HCT116 (cell line): ENCODE measurements around the gene DAAM1. TPM values are rescaled to one million over a fixed set of nuclear protein-coding genes. Genes with fewer than 3 reads are reported as not detected.

Source experiments
- ATAC-seq: fragments of 200-7000 bp; cut with Tn5 transposase; 2 replicates; pipeline ENCODE4 v1.9.1; 2020; ENCODE audit warnings: mild to moderate bottlenecking, moderate library complexity
- BruUV-seq: library from RNA; stranded (reverse); fragments of 400-500 nt; replicated peaks from 2 replicates; lab custom pipeline; 2021; lab: Mats Ljungman, UMichigan
- CTCF ChIA-PET: fragments of 300-600 bp; sonication (Branson Sonifier 250); formaldehyde crosslinking; loops from one replicate; lab custom pipeline; 2021; ENCODE audit warnings: antibody characterized with exemption; lab: Charles Lee
- POLR2A ChIA-PET: fragments of 300-600, 350-600 bp; sonication (Branson Sonifier 250); formaldehyde crosslinking; loops from one replicate; lab custom pipeline; 2021; ENCODE audit warnings: antibody characterized with exemption; lab: Charles Lee
- RAD21 ChIA-PET, 2 experiments: fragments of 300-600 bp; sonication (Branson Sonifier 250); formaldehyde crosslinking; loops; one replicate each; lab custom pipeline; 2023; ENCODE audit warnings: low total read pairs in 2 of 2; ENCODE audit not compliant: uncharacterized antibody in 2 of 2, unreplicated experiment in 2 of 2, low non-redundant PET in 1 of 2; lab: Charles Lee
- DNase-seq: peaks from one replicate; pipeline ENCODE4 v3.0.0-alpha.2; 2010; ENCODE audit warnings: low read depth, low spot score
- H2AFZ ChIP-seq: fragments of 200-600 bp; shearing (Covaris generic), sonication (generic); 2 replicates; pipeline ENCODE4 v1.6.1; 2017; ENCODE audit warnings: low read depth, mixed run types, mixed read lengths, antibody characterized with exemption, low read length; ENCODE audit not compliant: poor library complexity, severe bottlenecking
- H3K27ac ChIP-seq: 2 replicates; pipeline ENCODE4 v1.5.1; 2012; ENCODE audit warnings: low read depth, low read length
- H3K27me3 ChIP-seq: fragments of 200-600 bp; sonication (generic); 2 replicates; pipeline ENCODE4 v1.6.1; 2016; ENCODE audit warnings: mixed run types, low read length, mixed read lengths; ENCODE audit not compliant: insufficient read depth
- H3K36me3 ChIP-seq, 2 experiments: fragments of 200-500 bp in 1 of 2; fragments of 200-600 bp in 1 of 2; sonication (Bioruptor generic) in 1 of 2; sonication (generic) in 1 of 2; 2 replicates each; pipeline versions ENCODE4 v1.5.1 to v1.6.1; 2014 to 2016; ENCODE audit warnings: low read length in 2 of 2, inconsistent platforms in 1 of 2, mixed read lengths in 1 of 2, mixed run types in 1 of 2; ENCODE audit not compliant: insufficient read depth in 2 of 2, control insufficient read depth in 1 of 2
- H3K4me1 ChIP-seq, 2 experiments: fragments of 200-600 bp in 1 of 2; sonication (generic) in 1 of 2; 2 replicates each; pipeline versions ENCODE4 v1.5.1 to v1.6.1; 2012 to 2017; ENCODE audit warnings: low read length in 2 of 2, inconsistent platforms in 1 of 2, mild to moderate bottlenecking in 1 of 2, mixed read lengths in 1 of 2, mixed run types in 1 of 2, moderate library complexity in 1 of 2; ENCODE audit not compliant: insufficient read depth in 2 of 2, control insufficient read depth in 1 of 2
- H3K4me2 ChIP-seq: fragments of 200-600 bp; sonication (generic); 2 replicates; pipeline ENCODE4 v1.6.1; 2017; ENCODE audit warnings: mixed run types, low read length, mixed read lengths
- H3K4me3 ChIP-seq, 2 experiments: fragments of 200-600 bp in 1 of 2; sonication (generic) in 1 of 2; replicated peaks in 1 of 2; 2 replicates each; pipeline ENCODE4 v1.5.1; 2011 to 2016; ENCODE audit warnings: low read length in 2 of 2, control low read depth in 1 of 2, low read depth in 1 of 2, mild to moderate bottlenecking in 1 of 2, mixed read lengths in 1 of 2, mixed run types in 1 of 2
- H3K79me2 ChIP-seq: fragments of 200-600 bp; sonication (generic); 2 replicates; pipeline ENCODE4 v1.6.1; 2017; ENCODE audit warnings: mild to moderate bottlenecking, mixed run types, low read length, moderate library complexity, mixed read lengths; ENCODE audit not compliant: insufficient read depth
- H3K9ac ChIP-seq: fragments of 200-600 bp; sonication (generic); 2 replicates; pipeline ENCODE4 v1.6.1; 2016; ENCODE audit warnings: low read length, mixed read lengths
- H3K9me2 ChIP-seq: fragments of 200-600 bp; sonication (generic), shearing (Covaris generic); 2 replicates; pipeline ENCODE4 v1.6.1; 2017; ENCODE audit warnings: mixed run types, mild to moderate bottlenecking, moderate library complexity; ENCODE audit not compliant: insufficient read depth
- H3K9me3 ChIP-seq, 2 experiments: fragments of 200-500 bp in 1 of 2; fragments of 200-600 bp in 1 of 2; sonication (Bioruptor generic) in 1 of 2; sonication (generic) in 1 of 2; 2 replicates each; pipeline ENCODE4 v1.6.1; 2014 to 2017; ENCODE audit warnings: low read length in 2 of 2, mixed read lengths in 2 of 2, inconsistent platforms in 1 of 2, low read depth in 1 of 2, mild to moderate bottlenecking in 1 of 2, mixed run types in 1 of 2, moderate library complexity in 1 of 2; ENCODE audit not compliant: control insufficient read depth in 1 of 2, insufficient read depth in 1 of 2
- H4K20me1 ChIP-seq: fragments of 200-600 bp; sonication (generic), shearing (Covaris generic); 2 replicates; pipeline ENCODE4 v1.6.1; 2017; ENCODE audit warnings: mixed run types, mild to moderate bottlenecking, moderate library complexity; ENCODE audit not compliant: insufficient read depth
- ATF3 ChIP-seq: IDR thresholded peaks from 2 replicates; pipeline ENCODE4 v1.6.1; 2012
- CBX3 ChIP-seq: IDR thresholded peaks from 2 replicates; pipeline ENCODE4 v1.6.1; 2012; ENCODE audit warnings: low read depth
- CEBPB ChIP-seq: IDR thresholded peaks from 2 replicates; pipeline ENCODE4 v1.6.1; 2012; ENCODE audit warnings: low read depth
- EGR1 ChIP-seq: IDR thresholded peaks from 2 replicates; pipeline ENCODE4 v1.6.1; 2012; ENCODE audit warnings: low read depth
- ELF1 ChIP-seq: IDR thresholded peaks from 2 replicates; pipeline ENCODE4 v1.6.1; 2012; ENCODE audit warnings: low read depth, borderline replicate concordance
- EZH2 ChIP-seq: fragments of 200-600 bp; sonication (generic); IDR thresholded peaks from 2 replicates; pipeline ENCODE4 v1.6.1; 2017; ENCODE audit warnings: antibody characterized with exemption, mixed run types
- EZH2phosphoT487 ChIP-seq: fragments of 200-600 bp; IDR thresholded peaks from 2 replicates; pipeline ENCODE4 v1.6.1; 2018; ENCODE audit warnings: antibody characterized with exemption, borderline replicate concordance
- FOSL1 ChIP-seq: IDR thresholded peaks from 2 replicates; pipeline ENCODE4 v1.6.1; 2012; ENCODE audit warnings: low read depth
- JUND ChIP-seq: IDR thresholded peaks from 2 replicates; pipeline ENCODE4 v1.6.1; 2012
- POLR2A ChIP-seq: IDR thresholded peaks from 2 replicates; pipeline ENCODE4 v1.7.0; 2011; ENCODE audit warnings: borderline replicate concordance; ENCODE audit not compliant: insufficient read depth, insufficient read length; ENCODE audit errors: extremely low read depth
- RAD21 ChIP-seq: IDR thresholded peaks from 2 replicates; pipeline ENCODE4 v1.6.1; 2012; ENCODE audit warnings: low read depth, mild to moderate bottlenecking
- SIN3A ChIP-seq: IDR thresholded peaks from 2 replicates; pipeline ENCODE4 v1.6.1; 2012; ENCODE audit warnings: low read depth
- SP1 ChIP-seq: IDR thresholded peaks from 2 replicates; pipeline ENCODE4 v1.6.1; 2012; ENCODE audit warnings: low read depth
- TCF7L2 ChIP-seq: IDR thresholded peaks from 2 replicates; pipeline ENCODE4 v1.7.0; 2011; ENCODE audit warnings: borderline replicate concordance, inconsistent platforms; ENCODE audit not compliant: insufficient read depth, insufficient read length; ENCODE audit errors: extremely low read depth
- YY1 ChIP-seq: IDR thresholded peaks from 2 replicates; pipeline ENCODE4 v1.6.1; 2011; ENCODE audit warnings: low read length, low read depth, moderate library complexity, mild to moderate bottlenecking; ENCODE audit not compliant: insufficient replicate concordance; ENCODE audit errors: extremely low read depth
- ZFX ChIP-seq: fragments of 450-650 bp; IDR thresholded peaks from 2 replicates; pipeline ENCODE4 v1.6.1; 2017
- ZNF274 ChIP-seq: fragments of 200-500 bp; sonication (Bioruptor generic); IDR thresholded peaks from 2 replicates; pipeline ENCODE4 v1.6.1; 2014; ENCODE audit warnings: mild to moderate bottlenecking, low read depth, low read length, inconsistent platforms
- intact Hi-C: fragments of 100-400 bp; cut with micrococcal nuclease; formaldehyde crosslinking; loops from 2 replicates; pipeline ENCODE4 v1.10.0; 2022
- total RNA-seq: library from RNA; stranded (reverse); gene quantifications from one replicate; pipeline ENCODE4 v1.2.1, GENCODE V29; 2021; ENCODE audit not compliant: unreplicated experiment
- TF ChIP-seq, protein P1 (sequence below): IDR thresholded peaks from 2 replicates; pipeline ENCODE4 v1.6.1; 2012; ENCODE audit warnings: low read depth
- TF ChIP-seq, protein P2 (sequence below): IDR thresholded peaks from 2 replicates; pipeline ENCODE4 v1.6.1; 2012

The DAAM1 gene
- total RNA-seq, 1 experiment from 2014 or later = 10.7 TPM

- Histone ChIP-seq H2AFZ (no peak overlapping the region), H3K9me2 (no peaks in the 10 kb centered on the region), H3K36me3 (no peaks in the 10 kb centered on the region), H3K27me3 (no peaks in the 10 kb centered on the region), H3K4me1 (no peaks in the 10 kb centered on the region), H4K20me1 (no peaks in the 10 kb centered on the region), H3K4me2 (no peak overlapping the region), H3K9me3 (no peaks in the 10 kb centered on the region), H3K79me2 (no peaks in the 10 kb centered on the region), H3K9ac (no peak overlapping the region), H3K4me3 (no peak overlapping the region), H3K27ac (no peak overlapping the region)
- intact Hi-C loops = no loop called here
- ATAC-seq (no peak), DNase-seq (no peak)
- TF ChIP-seq CBX3 (no peak), YY1 (no peak), EZH2phosphoT487 (no peak), ZFX (no peak), ZNF274 (no peak), ELF1 (no peak), EZH2 (no peak), SP1 (no peak), JUND (no peak), FOSL1 (no peak), RAD21 (no peak), POLR2A (no peak), SIN3A (no peak), EGR1 (no peak), ATF3 (no peak), CEBPB (no peak), TCF7L2 (no peak)
- TF ChIP-seq, protein P1, sequence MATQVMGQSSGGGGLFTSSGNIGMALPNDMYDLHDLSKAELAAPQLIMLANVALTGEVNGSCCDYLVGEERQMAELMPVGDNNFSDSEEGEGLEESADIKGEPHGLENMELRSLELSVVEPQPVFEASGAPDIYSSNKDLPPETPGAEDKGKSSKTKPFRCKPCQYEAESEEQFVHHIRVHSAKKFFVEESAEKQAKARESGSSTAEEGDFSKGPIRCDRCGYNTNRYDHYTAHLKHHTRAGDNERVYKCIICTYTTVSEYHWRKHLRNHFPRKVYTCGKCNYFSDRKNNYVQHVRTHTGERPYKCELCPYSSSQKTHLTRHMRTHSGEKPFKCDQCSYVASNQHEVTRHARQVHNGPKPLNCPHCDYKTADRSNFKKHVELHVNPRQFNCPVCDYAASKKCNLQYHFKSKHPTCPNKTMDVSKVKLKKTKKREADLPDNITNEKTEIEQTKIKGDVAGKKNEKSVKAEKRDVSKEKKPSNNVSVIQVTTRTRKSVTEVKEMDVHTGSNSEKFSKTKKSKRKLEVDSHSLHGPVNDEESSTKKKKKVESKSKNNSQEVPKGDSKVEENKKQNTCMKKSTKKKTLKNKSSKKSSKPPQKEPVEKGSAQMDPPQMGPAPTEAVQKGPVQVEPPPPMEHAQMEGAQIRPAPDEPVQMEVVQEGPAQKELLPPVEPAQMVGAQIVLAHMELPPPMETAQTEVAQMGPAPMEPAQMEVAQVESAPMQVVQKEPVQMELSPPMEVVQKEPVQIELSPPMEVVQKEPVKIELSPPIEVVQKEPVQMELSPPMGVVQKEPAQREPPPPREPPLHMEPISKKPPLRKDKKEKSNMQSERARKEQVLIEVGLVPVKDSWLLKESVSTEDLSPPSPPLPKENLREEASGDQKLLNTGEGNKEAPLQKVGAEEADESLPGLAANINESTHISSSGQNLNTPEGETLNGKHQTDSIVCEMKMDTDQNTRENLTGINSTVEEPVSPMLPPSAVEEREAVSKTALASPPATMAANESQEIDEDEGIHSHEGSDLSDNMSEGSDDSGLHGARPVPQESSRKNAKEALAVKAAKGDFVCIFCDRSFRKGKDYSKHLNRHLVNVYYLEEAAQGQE = no peak
- TF ChIP-seq, protein P2, sequence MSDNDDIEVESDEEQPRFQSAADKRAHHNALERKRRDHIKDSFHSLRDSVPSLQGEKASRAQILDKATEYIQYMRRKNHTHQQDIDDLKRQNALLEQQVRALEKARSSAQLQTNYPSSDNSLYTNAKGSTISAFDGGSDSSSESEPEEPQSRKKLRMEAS = no peak
- no TSS peak for BruUV-seq
- RAD21 ChIA-PET = no interaction called here
- POLR2A ChIA-PET = no interaction called here
- CTCF ChIA-PET = no interaction called here
Measured at GRCh38 chr14:59159169-59159568, 29.3 kb upstream of the DAAM1 start.
